ENCODE measurements around the gene SPECC1L. TPM values are rescaled to one million over a fixed set of nuclear protein-coding genes. Genes with fewer than 3 reads are reported as not detected.

The SPECC1L gene
- total RNA-seq, 2 donors from 2014 or later = 32.7 to 38.9 TPM

- DNase-seq (ENCODE audit: low spot score in 2 of 2) (no peak), ATAC-seq (no peak)
- H3K9me3 Mint-ChIP-seq = no peaks in the 10 kb centered on the region
- H3K27ac Mint-ChIP-seq = peak overlapping the region in 1 of 2 donors; percentile 50
- H3K36me3 Mint-ChIP-seq = no peaks in the 10 kb centered on the region
Measured at GRCh38 chr22:24417901-24418641, 147.4 kb downstream of the SPECC1L start.

GRCh38 chr22:24418786-24419474 is 148.3 kb downstream of the SPECC1L start:
- Mint-ChIP-seq H3K36me3 (no peaks in the 10 kb centered on the region), H3K9me3 (no peaks in the 10 kb centered on the region), H3K27ac (peak overlapping the region; percentile 50 to 75)
- ATAC-seq (no peak), DNase-seq (ENCODE audit: low spot score in 2 of 2) (no peak)

DNA sequence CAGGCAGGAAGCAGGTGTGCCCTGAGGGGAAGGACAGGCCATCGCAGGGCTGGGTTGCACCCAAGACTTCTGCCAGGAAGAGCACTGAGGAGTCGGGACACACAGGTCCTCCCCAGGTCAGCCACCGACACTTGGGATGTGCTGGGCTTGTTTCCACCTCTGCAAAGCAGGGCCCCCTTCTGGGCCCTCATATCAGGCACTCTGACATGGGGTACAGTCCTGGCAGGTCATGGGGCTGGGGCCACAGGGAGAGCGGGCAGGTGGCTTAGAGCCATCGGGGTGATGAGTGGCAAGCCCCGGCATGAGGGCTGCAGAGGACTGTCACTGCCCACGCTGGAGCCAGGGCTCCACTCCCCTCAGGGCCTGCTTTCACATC is 148.8 kb downstream of the SPECC1L start:
- Mint-ChIP-seq H3K27ac (peak overlapping the region; percentile 47 to 75), H3K36me3 (no peaks in the 10 kb centered on the region), H3K9me3 (no peaks in the 10 kb centered on the region)
- ATAC-seq (no peak), DNase-seq (ENCODE audit: low spot score in 2 of 2) (no peak)

- ATAC-seq = no peak
- no peaks in the 10 kb centered on the region for H3K9me3 Mint-ChIP-seq
- H3K27ac Mint-ChIP-seq = peak overlapping the region in 1 of 2 donors; percentile 75
- H3K36me3 Mint-ChIP-seq = no peaks in the 10 kb centered on the region
- no peak for DNase-seq (ENCODE audit: low spot score in 2 of 2)
Measured at GRCh38 chr22:24420072-24420976, 149.7 kb downstream of the SPECC1L start.

GRCh38 chr22:24420977-24421343 is 150.3 kb downstream of the SPECC1L start:
- ATAC-seq (no peak), DNase-seq (ENCODE audit: low spot score in 2 of 2) (no peak)
- Mint-ChIP-seq H3K27ac (no peak overlapping the region), H3K9me3 (no peaks in the 10 kb centered on the region), H3K36me3 (no peaks in the 10 kb centered on the region)

GRCh38 chr22:24421428-24421931 is 150.8 kb downstream of the SPECC1L start:
- Mint-ChIP-seq H3K36me3 (no peaks in the 10 kb centered on the region), H3K27ac (peak overlapping the region in 1 of 2 donors; percentile 74)

DNA sequence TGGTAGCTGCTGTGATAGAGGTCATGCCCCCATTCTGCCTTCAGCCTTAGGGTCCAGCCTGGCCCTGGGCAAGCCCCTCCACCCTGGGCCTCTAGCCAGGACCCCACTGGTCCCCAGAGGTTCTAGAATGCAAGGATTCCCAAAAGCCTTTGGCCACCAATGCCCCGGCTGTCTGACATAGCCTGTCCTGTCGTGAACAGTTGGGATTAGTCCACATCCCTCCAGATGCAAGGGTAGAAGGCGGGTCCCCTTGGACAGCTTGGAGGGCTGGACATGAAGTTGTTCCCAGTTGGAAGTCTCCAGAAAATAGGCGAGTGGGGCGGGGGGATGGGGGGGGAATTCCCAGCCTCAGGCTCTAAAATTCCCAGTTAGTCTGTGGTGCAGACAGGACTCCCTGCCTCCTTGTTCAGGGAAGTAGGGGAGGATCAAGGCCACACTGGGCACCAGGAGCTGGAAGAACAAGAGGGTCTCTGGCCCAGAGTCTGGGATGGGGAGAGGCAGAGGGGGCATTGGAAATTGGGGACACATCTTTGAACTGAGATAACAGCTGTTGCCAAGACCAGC is 151.6 kb downstream of the SPECC1L start:
- Mint-ChIP-seq H3K36me3 (no peaks in the 10 kb centered on the region), H3K27ac (no peak overlapping the region), H3K9me3 (no peaks in the 10 kb centered on the region)
- DNase-seq (ENCODE audit: low spot score in 2 of 2) (no peak), ATAC-seq (no peak)

More at GRCh38 chr22:24421428-24421931, 150.8 kb downstream of the SPECC1L start:
- ATAC-seq = peak in 1 of 2 donors; percentile 25
- H3K9me3 Mint-ChIP-seq = no peaks in the 10 kb centered on the region
- no peak for DNase-seq (ENCODE audit: low spot score in 2 of 2)

DNA sequence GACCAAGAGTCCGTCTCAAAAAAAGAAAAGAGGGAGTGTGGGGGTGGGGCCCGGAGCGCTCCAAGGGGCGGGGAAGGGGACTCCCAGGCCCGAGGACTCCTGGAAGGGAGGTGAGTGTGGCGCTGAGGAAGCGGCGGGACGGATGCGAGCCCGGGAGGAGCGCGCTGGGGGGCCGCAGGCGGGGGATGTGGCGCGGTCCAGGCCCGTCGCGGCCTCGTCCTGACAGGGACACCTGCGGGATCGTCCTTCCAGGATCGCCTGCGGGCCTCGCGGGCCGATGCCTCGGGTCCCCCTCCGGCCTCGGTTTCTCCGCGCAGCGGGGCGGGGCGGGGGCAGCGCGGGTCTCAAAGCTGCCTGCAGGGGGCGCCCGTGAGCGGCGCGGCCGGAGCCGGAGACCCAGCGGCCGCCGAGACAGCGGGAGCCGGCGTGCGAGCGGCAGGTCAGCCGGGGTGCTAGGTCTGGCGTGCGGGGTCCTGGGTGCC is 152.9 kb downstream of the SPECC1L start:
- Mint-ChIP-seq H3K27ac (no peak overlapping the region), H3K9me3 (no peaks in the 10 kb centered on the region), H3K36me3 (peaks cover 6 to 12% of the 10 kb centered on the region in 2 donors)
- DNase-seq (ENCODE audit: low spot score in 2 of 2) = peak; percentile 79 to 82
- peak; percentile 53 to 54 for ATAC-seq

DNA sequence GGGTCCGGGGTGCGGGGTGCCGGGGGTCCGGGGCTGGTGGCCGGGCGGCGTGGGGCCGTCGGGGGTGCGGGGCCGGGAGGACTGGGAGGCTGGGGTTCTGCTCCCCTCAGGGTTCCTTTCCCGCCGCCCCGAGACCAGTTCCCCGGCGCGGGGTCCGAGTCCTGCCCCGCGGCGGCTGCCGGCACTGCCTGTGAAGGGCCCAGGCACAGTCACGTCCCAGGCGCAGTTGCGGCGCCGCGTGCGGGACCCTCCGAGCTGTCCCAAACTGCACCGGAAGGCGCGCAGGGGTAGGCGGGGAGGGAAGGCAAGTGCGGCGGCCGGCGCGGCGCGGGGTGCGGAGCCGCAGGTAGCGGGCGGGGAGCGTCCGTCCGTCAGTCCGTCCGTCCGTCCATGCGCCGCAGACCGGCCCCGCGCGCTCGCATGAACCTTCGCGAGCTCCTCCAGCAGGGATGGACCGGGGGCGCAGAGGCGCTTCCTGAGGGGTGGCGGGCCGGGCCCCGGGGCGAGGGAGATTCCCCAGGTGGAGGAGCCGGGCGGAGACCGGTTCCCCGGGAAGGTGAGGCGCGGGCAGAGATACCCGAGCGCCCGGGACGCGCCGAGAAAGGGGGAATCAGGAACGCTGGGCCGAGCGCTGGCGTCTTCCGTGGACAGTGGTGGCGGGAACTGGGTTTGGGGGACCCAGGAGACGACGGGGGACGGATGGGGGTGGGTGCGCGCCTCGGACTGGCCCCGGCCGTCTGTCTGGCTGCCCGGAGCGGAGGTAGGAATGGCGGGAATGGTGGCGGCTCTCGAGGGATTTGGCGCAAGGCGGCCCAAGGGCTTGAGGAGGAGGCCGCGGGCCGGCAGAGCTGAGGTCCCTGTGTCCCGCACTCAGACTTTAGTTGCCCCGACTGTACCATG is 153.6 kb downstream of the SPECC1L start:
- Mint-ChIP-seq H3K36me3 (peaks cover 11 to 17% of the 10 kb centered on the region in 2 donors), H3K9me3 (no peaks in the 10 kb centered on the region), H3K27ac (no peak overlapping the region)
- peak; percentile 23 to 31 for ATAC-seq
- DNase-seq (ENCODE audit: low spot score in 2 of 2) = peak in 1 of 2 donors; percentile 53

DNA sequence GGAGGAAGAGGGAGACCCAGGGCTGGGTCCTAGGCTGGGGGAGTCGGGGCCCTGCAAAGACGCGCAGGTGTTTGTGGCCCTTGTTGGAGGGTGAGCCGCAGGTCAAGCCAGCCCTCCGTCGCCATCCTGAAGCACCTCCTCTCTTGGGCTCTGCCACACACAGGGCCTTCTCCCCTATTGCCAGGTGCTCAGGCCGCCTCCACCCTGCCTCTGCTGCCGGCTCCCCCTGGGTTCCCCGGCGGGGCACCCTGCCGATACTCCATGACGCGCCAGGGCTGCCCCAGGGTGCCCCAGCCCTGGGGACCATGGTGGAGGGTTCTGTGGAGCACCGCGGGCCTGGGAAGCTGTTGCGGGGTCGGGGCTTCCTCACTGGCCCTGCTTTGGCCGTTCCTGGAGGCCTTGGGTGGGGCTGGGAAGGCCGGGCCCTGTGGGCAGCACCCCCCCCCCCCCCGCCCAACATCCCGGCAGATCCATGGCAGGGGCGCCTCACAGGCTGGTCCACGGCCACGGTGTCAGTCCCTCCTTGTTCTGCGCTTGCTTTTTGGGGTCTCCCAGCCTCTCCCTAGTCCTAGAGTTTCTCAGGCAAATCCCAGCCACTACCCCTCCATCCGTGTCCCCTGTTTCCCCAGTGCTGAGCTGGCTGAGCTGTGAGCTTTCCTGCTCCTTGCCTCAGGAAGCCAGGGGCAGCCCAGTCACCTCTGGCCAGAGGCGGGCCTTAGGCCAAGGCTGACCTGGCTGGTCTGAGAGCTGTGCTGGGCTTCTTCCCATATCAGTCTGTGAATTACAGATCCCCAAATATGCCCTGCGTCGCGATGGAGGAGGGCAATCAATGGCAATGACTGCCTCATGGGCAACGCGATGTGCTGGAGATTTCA is 154.5 kb downstream of the SPECC1L start:
- H3K9me3 Mint-ChIP-seq = no peaks in the 10 kb centered on the region
- peaks cover 11 to 17% of the 10 kb centered on the region in 2 donors for H3K36me3 Mint-ChIP-seq
- DNase-seq (ENCODE audit: low spot score in 2 of 2) = no peak
- peak overlapping the region in 1 of 2 donors; percentile 96 for H3K27ac Mint-ChIP-seq
- no peak for ATAC-seq

DNA sequence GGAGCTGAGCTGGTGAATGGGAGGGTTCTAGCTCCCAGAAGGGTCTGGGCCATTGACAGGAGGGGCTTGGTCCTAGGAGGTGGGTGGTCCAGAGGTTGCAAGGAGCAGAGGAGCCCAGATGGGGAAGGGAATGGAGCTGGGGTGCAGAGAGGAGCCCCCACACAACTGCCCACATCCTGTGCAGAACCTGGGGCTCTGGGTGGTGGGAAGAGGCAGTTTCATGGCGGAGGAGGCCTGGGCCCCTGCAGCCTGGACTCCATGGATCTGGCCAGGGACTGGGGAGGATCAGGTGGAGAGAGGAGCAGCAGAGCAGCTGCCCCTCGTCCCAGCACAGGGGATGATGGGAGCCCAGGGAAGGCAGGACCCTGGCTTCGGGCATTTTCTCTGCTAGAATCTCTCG is 155.8 kb downstream of the SPECC1L start:
- ATAC-seq = no peak
- Mint-ChIP-seq H3K9me3 (no peaks in the 10 kb centered on the region), H3K36me3 (peaks cover 11 to 17% of the 10 kb centered on the region in 2 donors), H3K27ac (peak overlapping the region; percentile 9 to 96)
- DNase-seq (ENCODE audit: low spot score in 2 of 2) = no peak

GRCh38 chr22:24426851-24427499 is 156.3 kb downstream of the SPECC1L start:
- peak overlapping the region; percentile 93 to 96 for H3K27ac Mint-ChIP-seq
- ATAC-seq = peak in 1 of 2 donors; percentile 25
- no peaks in the 10 kb centered on the region for H3K9me3 Mint-ChIP-seq
- no peak for DNase-seq (ENCODE audit: low spot score in 2 of 2)
- peaks cover 11 to 17% of the 10 kb centered on the region in 2 donors for H3K36me3 Mint-ChIP-seq

- peak within 1 kb of the TSS; percentile 93 to 96 for H3K27ac Mint-ChIP-seq
- no peaks in the 10 kb centered on the region for H3K9me3 Mint-ChIP-seq
- DNase-seq (ENCODE audit: low spot score in 2 of 2) = peak; percentile 68 to 81
- ATAC-seq = peak; percentile 65 to 71
- H3K36me3 Mint-ChIP-seq = peaks cover 11 to 17% of the 10 kb centered on the region in 2 donors
Measured at GRCh38 chr22:24427500-24428164, 157.0 kb downstream of the SPECC1L start, which contains the start of gene ADORA2A. Gene ADORA2A, plus strand, starts transcription at chr22:24427599. Its CDS starts 5,806 bp downstream, at chr22:24433405.

All from activated naive CD4-positive, alpha-beta T cell treated with anti-CD3 and anti-CD28 coated beads, Interleukin-2, amount 50 U/mL, for 72 hours (primary cell).